ENCODE results near the gene GLB1L2.

DNA sequence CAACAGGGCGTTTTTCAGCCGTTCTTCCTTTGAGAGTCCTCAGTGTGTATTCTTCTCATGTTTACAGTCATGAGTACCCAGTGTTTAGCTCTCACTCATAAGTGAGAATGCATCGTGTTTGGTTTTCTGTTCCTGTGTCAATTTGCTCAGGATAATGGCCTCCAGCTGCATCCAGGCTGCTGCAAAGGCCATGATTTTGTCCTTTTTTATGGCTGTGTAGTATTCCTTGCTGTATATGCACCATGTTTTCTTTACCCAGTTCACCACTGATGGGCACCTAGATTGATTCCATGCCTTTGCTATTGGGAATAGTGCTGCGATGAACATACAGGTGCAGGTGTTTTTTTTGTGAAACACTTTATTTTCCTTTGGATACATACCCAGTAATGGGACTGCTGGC lies 56.8 kb downstream of the GLB1L2 start:
- TF ChIP-seq, protein P1, sequence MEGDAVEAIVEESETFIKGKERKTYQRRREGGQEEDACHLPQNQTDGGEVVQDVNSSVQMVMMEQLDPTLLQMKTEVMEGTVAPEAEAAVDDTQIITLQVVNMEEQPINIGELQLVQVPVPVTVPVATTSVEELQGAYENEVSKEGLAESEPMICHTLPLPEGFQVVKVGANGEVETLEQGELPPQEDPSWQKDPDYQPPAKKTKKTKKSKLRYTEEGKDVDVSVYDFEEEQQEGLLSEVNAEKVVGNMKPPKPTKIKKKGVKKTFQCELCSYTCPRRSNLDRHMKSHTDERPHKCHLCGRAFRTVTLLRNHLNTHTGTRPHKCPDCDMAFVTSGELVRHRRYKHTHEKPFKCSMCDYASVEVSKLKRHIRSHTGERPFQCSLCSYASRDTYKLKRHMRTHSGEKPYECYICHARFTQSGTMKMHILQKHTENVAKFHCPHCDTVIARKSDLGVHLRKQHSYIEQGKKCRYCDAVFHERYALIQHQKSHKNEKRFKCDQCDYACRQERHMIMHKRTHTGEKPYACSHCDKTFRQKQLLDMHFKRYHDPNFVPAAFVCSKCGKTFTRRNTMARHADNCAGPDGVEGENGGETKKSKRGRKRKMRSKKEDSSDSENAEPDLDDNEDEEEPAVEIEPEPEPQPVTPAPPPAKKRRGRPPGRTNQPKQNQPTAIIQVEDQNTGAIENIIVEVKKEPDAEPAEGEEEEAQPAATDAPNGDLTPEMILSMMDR (conservative IDR thresholded peaks at IDR 0.05; ENCODE audit: low read length), result no peak
- TF ChIP-seq EZH2phosphoT487 (IDR thresholded peaks at IDR 0.05; ENCODE audit: borderline replicate concordance), result no peak
